PFSK-1 (cell line): Measurements from ENCODE around the gene PACC1.

Experiments used
- FOXP2 ChIP-seq: optimal IDR thresholded peaks from 2 replicates; pipeline ENCODE3; 2011; ENCODE audit warnings: borderline replicate concordance, control low read depth, inconsistent platforms; ENCODE audit not compliant: insufficient read depth; ENCODE audit errors: extremely low read length, extremely low read depth
- POLR2AphosphoS5 ChIP-seq: IDR thresholded peaks from 2 replicates; pipeline ENCODE4 v1.6.1; 2012; ENCODE audit warnings: low read depth, mild to moderate bottlenecking, control low read depth, low read length, moderate library complexity
- REST ChIP-seq, 2 experiments: IDR thresholded peaks; 2 replicates each; pipeline versions ENCODE4 v1.6.1 to v1.8.0; 2011 to 2012; ENCODE audit warnings: low read depth in 2 of 2, low read length in 2 of 2, control low read depth in 1 of 2, inconsistent platforms in 1 of 2, mild to moderate bottlenecking in 1 of 2, moderate library complexity in 1 of 2; ENCODE audit not compliant: insufficient read depth in 1 of 2
- SIN3A ChIP-seq: IDR thresholded peaks from 2 replicates; pipeline ENCODE4 v1.6.1; 2012; ENCODE audit warnings: mild to moderate bottlenecking, low read length, moderate library complexity, borderline replicate concordance; ENCODE audit not compliant: insufficient read depth
- TAF1 ChIP-seq: IDR thresholded peaks from 2 replicates; pipeline ENCODE4 v1.6.1; 2012; ENCODE audit warnings: low read length, control low read depth, borderline replicate concordance; ENCODE audit not compliant: insufficient read depth

PACC1 gene

GRCh38 chr1:212459656-212460055 is 45.0 kb upstream of the PACC1 start:
- no peak for TF ChIP-seq REST (IDR thresholded peaks at IDR 0.05; ENCODE audit: insufficient read depth in 1 of 2, low read depth in 2 of 2, low read length in 2 of 2)
- no peak for TF ChIP-seq FOXP2
- no peak for TF ChIP-seq POLR2AphosphoS5
- no peak for TF ChIP-seq TAF1
- no peak for TF ChIP-seq SIN3A

GRCh38 chr1:212458817-212459216 is 44.1 kb upstream of the PACC1 start:
- TF ChIP-seq TAF1: no peak
- TF ChIP-seq FOXP2: no peak
- TF ChIP-seq REST (IDR thresholded peaks at IDR 0.05; ENCODE audit: insufficient read depth in 1 of 2, low read depth in 2 of 2, low read length in 2 of 2): no peak
- TF ChIP-seq SIN3A: no peak
- no peak for TF ChIP-seq POLR2AphosphoS5

GRCh38 chr1:212457740-212458338 is 43.2 kb upstream of the PACC1 start:
- TF ChIP-seq TAF1: no peak
- no peak for TF ChIP-seq FOXP2
- no peak for TF ChIP-seq POLR2AphosphoS5
- TF ChIP-seq REST (IDR thresholded peaks at IDR 0.05; ENCODE audit: insufficient read depth in 1 of 2, low read depth in 2 of 2, low read length in 2 of 2): no peak
- TF ChIP-seq SIN3A: no peak

- TF ChIP-seq FOXP2 (no peak), TAF1 (no peak), REST (IDR thresholded peaks at IDR 0.05; ENCODE audit: insufficient read depth in 1 of 2, low read depth in 2 of 2, low read length in 2 of 2) (no peak), POLR2AphosphoS5 (no peak), SIN3A (no peak)
Observed at GRCh38 chr1:212455803-212456528, 41.3 kb upstream of the PACC1 start.
